ENCODE results near the gene AMOTL2. TPM values are rescaled to one million over a fixed set of nuclear protein-coding genes. Genes with fewer than 3 reads are reported as not detected.

Gene AMOTL2
- total and polyA plus RNA-seq, 4 donors = 4.2 to 16.7 (median 9.4) TPM

DNA sequence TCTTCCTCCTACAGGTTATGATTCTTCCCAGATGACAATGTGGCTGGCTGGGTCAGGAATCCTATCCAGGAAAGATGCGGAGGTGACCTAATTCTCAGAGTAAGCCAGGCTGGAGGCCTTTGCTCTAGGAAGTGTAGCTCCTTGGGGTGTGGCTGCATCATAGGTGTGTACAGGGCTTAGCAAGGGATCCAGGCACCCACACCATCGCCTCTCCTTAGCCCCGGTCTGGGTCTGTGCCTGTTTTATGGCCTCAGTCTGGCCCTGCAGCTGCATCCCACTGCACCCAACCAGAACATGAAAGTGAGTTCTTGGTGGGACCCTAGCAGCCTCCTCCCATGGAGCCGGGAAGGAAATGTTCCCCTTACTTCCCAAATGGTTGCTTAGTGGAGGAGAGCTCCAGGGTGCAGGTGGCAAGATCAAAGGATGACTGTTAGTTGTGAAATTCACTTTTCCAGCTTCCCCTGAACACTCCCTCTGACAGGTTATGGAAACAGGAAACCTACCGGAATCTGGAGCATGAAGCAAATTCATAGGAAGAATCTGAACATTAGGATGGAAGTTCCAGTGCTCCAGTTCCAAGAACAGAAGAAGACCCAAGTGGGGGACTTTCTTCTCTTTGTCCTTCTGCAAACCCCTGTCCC, 2.7 kb upstream of the AMOTL2 start:
- DNase-seq (ENCODE audit: low spot score) = no peak
- Histone ChIP-seq H3K4me3 (ENCODE audit: low read depth in 1 of 3, low read length in 3 of 3) (no peak overlapping the region), H3K9me3 (ENCODE audit: control insufficient read depth in 4 of 4, low read length in 3 of 4) (no peaks in the 10 kb centered on the region), H3K27ac (ENCODE audit: low read depth in 1 of 2, low read length in 2 of 2) (no peak overlapping the region), H3K36me3 (ENCODE audit: control insufficient read depth in 4 of 4, insufficient read depth in 3 of 4, low read depth in 1 of 4, low read length in 3 of 4) (no peaks in the 10 kb centered on the region), H3K4me1 (ENCODE audit: control insufficient read depth in 4 of 4, insufficient read depth in 4 of 4, low read length in 3 of 4) (peaks cover 2 to 45% (median 42%) of the 10 kb centered on the region in 4 donors), H3K9ac (ENCODE audit: low read depth in 1 of 2, low read length in 2 of 2) (no peak overlapping the region), H3K27me3 (ENCODE audit: control insufficient read depth in 4 of 4, insufficient read depth in 4 of 4, low read length in 3 of 4) (no peaks in the 10 kb centered on the region)
- no peak for TF ChIP-seq NR2F2 (IDR thresholded peaks at IDR 0.05)
- TF ChIP-seq HNF4G (IDR thresholded peaks at IDR 0.05) = no peak
- TF ChIP-seq, protein P1, sequence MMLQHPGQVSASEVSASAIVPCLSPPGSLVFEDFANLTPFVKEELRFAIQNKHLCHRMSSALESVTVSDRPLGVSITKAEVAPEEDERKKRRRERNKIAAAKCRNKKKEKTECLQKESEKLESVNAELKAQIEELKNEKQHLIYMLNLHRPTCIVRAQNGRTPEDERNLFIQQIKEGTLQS (IDR thresholded peaks at IDR 0.05) = no peak
- no peak for TF ChIP-seq EGR1 (IDR thresholded peaks at IDR 0.05; ENCODE audit: low read depth in 2 of 2)
- no peak for TF ChIP-seq YY1 (IDR thresholded peaks at IDR 0.05)
- no peak for TF ChIP-seq TAF1 (conservative IDR thresholded peaks at IDR 0.05)
- no peak for TF ChIP-seq GABPA (IDR thresholded peaks at IDR 0.05 in 1 of 2, conservative IDR thresholded peaks at IDR 0.05 in 1 of 2)
- TF ChIP-seq FOXA2 (IDR thresholded peaks at IDR 0.05) = no peak
- TF ChIP-seq JUND (IDR thresholded peaks at IDR 0.05) = no peak
- TF ChIP-seq HNF4A (conservative IDR thresholded peaks at IDR 0.05) = no peak
- TF ChIP-seq FOXA1 (IDR thresholded peaks at IDR 0.05) = no peak
- 82% methylated on average over 5 of the region's 5 CpGs for WGBS

DNA sequence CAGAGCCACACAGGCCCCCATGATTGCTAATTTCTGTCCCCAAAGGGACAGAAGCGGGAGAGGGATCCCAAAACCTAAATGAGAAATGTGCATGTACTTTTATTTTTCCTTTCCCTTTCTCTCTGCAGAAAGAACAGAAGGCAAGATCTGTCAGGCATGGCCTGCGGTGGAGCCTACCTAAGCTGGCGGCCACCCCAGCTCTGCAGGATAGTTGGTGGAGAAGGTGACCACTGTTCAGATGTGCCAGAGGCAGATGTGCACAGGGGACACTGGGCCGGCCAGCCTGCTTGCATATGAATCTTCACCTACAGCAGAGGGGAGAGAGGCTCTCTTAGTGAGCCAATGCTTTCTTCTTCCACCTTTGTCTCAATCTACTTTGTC, 2.1 kb upstream of the AMOTL2 start:
- Histone ChIP-seq H3K27me3 (ENCODE audit: control insufficient read depth in 4 of 4, insufficient read depth in 4 of 4, low read length in 3 of 4) (no peaks in the 10 kb centered on the region), H3K4me1 (ENCODE audit: control insufficient read depth in 4 of 4, insufficient read depth in 4 of 4, low read length in 3 of 4) (peaks cover 4 to 50% (median 47%) of the 10 kb centered on the region in 4 donors), H3K36me3 (ENCODE audit: control insufficient read depth in 4 of 4, insufficient read depth in 3 of 4, low read depth in 1 of 4, low read length in 3 of 4) (no peaks in the 10 kb centered on the region), H3K4me3 (ENCODE audit: low read depth in 1 of 3, low read length in 3 of 3) (no peak overlapping the region), H3K9ac (ENCODE audit: low read depth in 1 of 2, low read length in 2 of 2) (no peak overlapping the region), H3K27ac (ENCODE audit: low read depth in 1 of 2, low read length in 2 of 2) (peak overlapping the region in 1 of 2 donors; percentile 91), H3K9me3 (ENCODE audit: control insufficient read depth in 4 of 4, low read length in 3 of 4) (no peaks in the 10 kb centered on the region)
- 85% methylated on average over 4 of the region's 4 CpGs for WGBS
- TF ChIP-seq HNF4A (conservative IDR thresholded peaks at IDR 0.05) (no peak), RXRA (IDR thresholded peaks at IDR 0.05) (no peak), RAD21 (IDR thresholded peaks at IDR 0.05) (no peak), HNF4G (IDR thresholded peaks at IDR 0.05) (no peak), SP1 (IDR thresholded peaks at IDR 0.05) (no peak), FOXA1 (IDR thresholded peaks at IDR 0.05) (no peak)
- TF ChIP-seq, protein P2, sequence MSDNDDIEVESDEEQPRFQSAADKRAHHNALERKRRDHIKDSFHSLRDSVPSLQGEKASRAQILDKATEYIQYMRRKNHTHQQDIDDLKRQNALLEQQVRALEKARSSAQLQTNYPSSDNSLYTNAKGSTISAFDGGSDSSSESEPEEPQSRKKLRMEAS (IDR thresholded peaks at IDR 0.05) = no peak
- TF ChIP-seq, protein P1 (IDR thresholded peaks at IDR 0.05) = no peak
- DNase-seq (ENCODE audit: low spot score) = no peak

DNA sequence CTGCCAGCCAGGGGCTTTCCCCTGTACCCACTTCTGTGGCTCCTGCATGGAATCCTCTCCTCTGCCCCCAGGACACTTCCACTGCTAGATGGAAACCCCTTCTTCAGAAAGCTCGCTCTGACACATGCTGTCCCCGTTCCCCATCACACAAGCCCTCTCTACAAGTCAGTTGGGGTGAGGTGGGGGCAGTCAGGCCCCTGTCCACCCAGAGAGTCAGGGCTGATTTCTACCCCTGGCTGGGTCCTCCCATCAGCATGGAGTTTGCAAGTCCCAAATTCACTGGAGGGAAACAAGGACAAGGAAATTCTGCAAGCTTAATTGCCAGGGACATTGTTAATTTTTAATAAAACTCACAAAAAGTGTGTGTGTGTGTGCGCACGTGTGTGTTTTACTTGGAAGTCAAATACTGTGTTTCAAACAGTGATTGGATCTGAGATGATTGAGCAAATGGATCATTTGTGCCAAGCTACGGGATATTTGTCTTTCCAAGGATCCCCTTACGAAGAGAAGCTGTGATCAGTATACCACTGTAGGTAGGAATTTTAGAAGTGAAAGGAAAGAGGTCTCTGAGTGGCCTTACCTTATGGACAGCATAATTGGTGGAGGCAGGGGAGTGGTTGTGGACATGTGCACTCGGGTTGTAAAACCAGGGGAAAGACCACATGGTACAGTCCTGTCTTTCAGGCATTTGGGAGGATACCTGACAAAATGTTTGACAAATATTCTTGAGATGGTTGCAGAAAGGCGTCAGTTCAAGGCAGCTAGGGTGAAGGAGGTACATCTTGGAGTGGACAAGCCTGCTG, 1.5 kb upstream of the AMOTL2 start:
- Histone ChIP-seq H3K27ac (ENCODE audit: low read depth in 1 of 2, low read length in 2 of 2) (peak overlapping the region; percentile 91), H3K4me1 (ENCODE audit: control insufficient read depth in 4 of 4, insufficient read depth in 4 of 4, low read length in 3 of 4) (peaks cover 10 to 56% (median 51%) of the 10 kb centered on the region in 4 donors), H3K36me3 (ENCODE audit: control insufficient read depth in 4 of 4, insufficient read depth in 3 of 4, low read depth in 1 of 4, low read length in 3 of 4) (peaks cover 0 to 3% (median 1%) of the 10 kb centered on the region in 4 donors), H3K4me3 (ENCODE audit: low read depth in 1 of 3, low read length in 3 of 3) (peak overlapping the region; percentile 49 to 94 (median 59)), H3K9ac (ENCODE audit: low read depth in 1 of 2, low read length in 2 of 2) (peak overlapping the region in 1 of 2 donors; percentile 44), H3K9me3 (ENCODE audit: control insufficient read depth in 4 of 4, low read length in 3 of 4) (no peaks in the 10 kb centered on the region), H3K27me3 (ENCODE audit: control insufficient read depth in 4 of 4, insufficient read depth in 4 of 4, low read length in 3 of 4) (no peaks in the 10 kb centered on the region)
- 32% methylated on average over 8 of the region's 8 CpGs for WGBS
- no peak for DNase-seq (ENCODE audit: low spot score)
- TF ChIP-seq, protein P3, sequence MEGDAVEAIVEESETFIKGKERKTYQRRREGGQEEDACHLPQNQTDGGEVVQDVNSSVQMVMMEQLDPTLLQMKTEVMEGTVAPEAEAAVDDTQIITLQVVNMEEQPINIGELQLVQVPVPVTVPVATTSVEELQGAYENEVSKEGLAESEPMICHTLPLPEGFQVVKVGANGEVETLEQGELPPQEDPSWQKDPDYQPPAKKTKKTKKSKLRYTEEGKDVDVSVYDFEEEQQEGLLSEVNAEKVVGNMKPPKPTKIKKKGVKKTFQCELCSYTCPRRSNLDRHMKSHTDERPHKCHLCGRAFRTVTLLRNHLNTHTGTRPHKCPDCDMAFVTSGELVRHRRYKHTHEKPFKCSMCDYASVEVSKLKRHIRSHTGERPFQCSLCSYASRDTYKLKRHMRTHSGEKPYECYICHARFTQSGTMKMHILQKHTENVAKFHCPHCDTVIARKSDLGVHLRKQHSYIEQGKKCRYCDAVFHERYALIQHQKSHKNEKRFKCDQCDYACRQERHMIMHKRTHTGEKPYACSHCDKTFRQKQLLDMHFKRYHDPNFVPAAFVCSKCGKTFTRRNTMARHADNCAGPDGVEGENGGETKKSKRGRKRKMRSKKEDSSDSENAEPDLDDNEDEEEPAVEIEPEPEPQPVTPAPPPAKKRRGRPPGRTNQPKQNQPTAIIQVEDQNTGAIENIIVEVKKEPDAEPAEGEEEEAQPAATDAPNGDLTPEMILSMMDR (IDR thresholded peaks at IDR 0.05; ENCODE audit: low read depth, low read length, missing input control) = no peak
- TF ChIP-seq FOXA1 (IDR thresholded peaks at IDR 0.05) = no peak
- peak in 1 of 2 donors; percentile 48 for TF ChIP-seq RAD21 (IDR thresholded peaks at IDR 0.05)
- TF ChIP-seq, protein P2 (IDR thresholded peaks at IDR 0.05) = peak; percentile 36
- TF ChIP-seq NR2F2 (IDR thresholded peaks at IDR 0.05) = no peak
- no peak for TF ChIP-seq EGR1 (IDR thresholded peaks at IDR 0.05; ENCODE audit: low read depth in 2 of 2)
- TF ChIP-seq SP1 (IDR thresholded peaks at IDR 0.05) = peak; percentile 72
- TF ChIP-seq YY1 (IDR thresholded peaks at IDR 0.05) = no peak
- TF ChIP-seq HNF4G (IDR thresholded peaks at IDR 0.05) = no peak
- no peak for TF ChIP-seq TAF1 (conservative IDR thresholded peaks at IDR 0.05)
- TF ChIP-seq FOXA2 (IDR thresholded peaks at IDR 0.05) = no peak
- TF ChIP-seq, protein P4, sequence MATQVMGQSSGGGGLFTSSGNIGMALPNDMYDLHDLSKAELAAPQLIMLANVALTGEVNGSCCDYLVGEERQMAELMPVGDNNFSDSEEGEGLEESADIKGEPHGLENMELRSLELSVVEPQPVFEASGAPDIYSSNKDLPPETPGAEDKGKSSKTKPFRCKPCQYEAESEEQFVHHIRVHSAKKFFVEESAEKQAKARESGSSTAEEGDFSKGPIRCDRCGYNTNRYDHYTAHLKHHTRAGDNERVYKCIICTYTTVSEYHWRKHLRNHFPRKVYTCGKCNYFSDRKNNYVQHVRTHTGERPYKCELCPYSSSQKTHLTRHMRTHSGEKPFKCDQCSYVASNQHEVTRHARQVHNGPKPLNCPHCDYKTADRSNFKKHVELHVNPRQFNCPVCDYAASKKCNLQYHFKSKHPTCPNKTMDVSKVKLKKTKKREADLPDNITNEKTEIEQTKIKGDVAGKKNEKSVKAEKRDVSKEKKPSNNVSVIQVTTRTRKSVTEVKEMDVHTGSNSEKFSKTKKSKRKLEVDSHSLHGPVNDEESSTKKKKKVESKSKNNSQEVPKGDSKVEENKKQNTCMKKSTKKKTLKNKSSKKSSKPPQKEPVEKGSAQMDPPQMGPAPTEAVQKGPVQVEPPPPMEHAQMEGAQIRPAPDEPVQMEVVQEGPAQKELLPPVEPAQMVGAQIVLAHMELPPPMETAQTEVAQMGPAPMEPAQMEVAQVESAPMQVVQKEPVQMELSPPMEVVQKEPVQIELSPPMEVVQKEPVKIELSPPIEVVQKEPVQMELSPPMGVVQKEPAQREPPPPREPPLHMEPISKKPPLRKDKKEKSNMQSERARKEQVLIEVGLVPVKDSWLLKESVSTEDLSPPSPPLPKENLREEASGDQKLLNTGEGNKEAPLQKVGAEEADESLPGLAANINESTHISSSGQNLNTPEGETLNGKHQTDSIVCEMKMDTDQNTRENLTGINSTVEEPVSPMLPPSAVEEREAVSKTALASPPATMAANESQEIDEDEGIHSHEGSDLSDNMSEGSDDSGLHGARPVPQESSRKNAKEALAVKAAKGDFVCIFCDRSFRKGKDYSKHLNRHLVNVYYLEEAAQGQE (IDR thresholded peaks at IDR 0.05) = peak; percentile 22
- TF ChIP-seq GABPA (IDR thresholded peaks at IDR 0.05 in 1 of 2, conservative IDR thresholded peaks at IDR 0.05 in 1 of 2) = no peak
- TF ChIP-seq HNF4A (conservative IDR thresholded peaks at IDR 0.05) = peak; percentile 59 to 63
- TF ChIP-seq, protein P1 (IDR thresholded peaks at IDR 0.05) = no peak
- peak in 1 of 2 donors; percentile 58 for TF ChIP-seq RXRA (IDR thresholded peaks at IDR 0.05)
- TF ChIP-seq JUND (IDR thresholded peaks at IDR 0.05) = no peak
